22Rv1 (cell line): ENCODE results near the gene SH3TC2.

Experiments used
- H3K27ac ChIP-seq: fragments of 450-650 bp; 2 replicates; pipeline ENCODE4 v1.5.1; 2017
- CTCF ChIP-seq: fragments of 450-650 bp; IDR thresholded peaks from 2 replicates; pipeline ENCODE4 v1.5.1; 2017; ENCODE audit warnings: mild to moderate bottlenecking
- ZFX ChIP-seq: fragments of 450-650 bp; IDR thresholded peaks from 2 replicates; pipeline ENCODE4 v1.6.1; 2017; ENCODE audit warnings: antibody characterized with exemption, borderline replicate concordance

The SH3TC2 gene

GRCh38 chr5:148962200-148962550 is 100.7 kb downstream of the SH3TC2 start:
- no peak overlapping the region for H3K27ac ChIP-seq

GRCh38 chr5:148961261-148962199 is 101.3 kb downstream of the SH3TC2 start:
- H3K27ac ChIP-seq: no peak overlapping the region
- TF ChIP-seq ZFX (no peak), CTCF (no peak)

More at GRCh38 chr5:148962200-148962550, 100.7 kb downstream of the SH3TC2 start:
- no peak for TF ChIP-seq ZFX
- no peak for TF ChIP-seq CTCF

- H3K27ac ChIP-seq: no peak overlapping the region
- TF ChIP-seq ZFX (no peak), CTCF (no peak)
Observed at GRCh38 chr5:148960070-148960769, 102.6 kb downstream of the SH3TC2 start.

- peak overlapping the region; percentile 37; the same call in 1 of the 2 replicates for H3K27ac ChIP-seq
- no peak for TF ChIP-seq ZFX
- peak; percentile 94 for TF ChIP-seq CTCF
Observed at GRCh38 chr5:148957591-148958202, 105.2 kb downstream of the SH3TC2 start.

- peak overlapping the region; percentile 37 for H3K27ac ChIP-seq
- TF ChIP-seq ZFX: no peak
- no peak for TF ChIP-seq CTCF
Observed at GRCh38 chr5:148956477-148957385, 106.1 kb downstream of the SH3TC2 start.
